Naive thymus-derived CD4-positive, alpha-beta T cell (primary cell): ENCODE measurements around the gene LUC7L3. TPM values are rescaled to one million over a fixed set of nuclear protein-coding genes. Genes with fewer than 3 reads are reported as not detected.
A peak's percentile ranks its signal among the peaks of the same experiment; 100 is the strongest.

ENCODE experiments used
- ATAC-seq: fragments of 150-1000 bp; cut with Tn5 transposase; 2 replicates; pipeline ENCODE4 v1.10.0; 2021; ENCODE audit warnings: mild to moderate bottlenecking, moderate library complexity
- CTCF ChIA-PET: fragments of 350-600 bp; sonication (Branson Sonifier 250); formaldehyde crosslinking; loops from one replicate; lab custom pipeline; 2021; ENCODE audit warnings: antibody characterized with exemption; lab: Charles Lee
- POLR2A ChIA-PET: fragments of 350-600 bp; sonication (Branson Sonifier 250); formaldehyde crosslinking; loops from one replicate; lab custom pipeline; 2021; ENCODE audit warnings: antibody characterized with exemption, inconsistent platforms; lab: Charles Lee
- DNase-seq, 9 donors: peaks; one replicate each; pipeline versions ENCODE4 v3.0.0 to v3.0.0-alpha.2; 2020 to 2022; ENCODE audit warnings: mixed read lengths in 1 of 9
- H3K27ac ChIP-seq: one replicate; pipeline ENCODE4 v1.7.0; 2013; ENCODE audit warnings: mild to moderate bottlenecking, low read depth, low read length, moderate library complexity
- H3K27me3 ChIP-seq, 2 donors: one replicate each; pipeline ENCODE4 v1.7.0; 2013; ENCODE audit warnings: low read length in 2 of 2, mild to moderate bottlenecking in 2 of 2, moderate library complexity in 2 of 2; ENCODE audit not compliant: control insufficient read depth in 2 of 2, insufficient read depth in 2 of 2
- H3K36me3 ChIP-seq, 3 experiments: 1 replicate in 2 of 3; 2 replicates in 1 of 3; pipeline ENCODE4 v1.7.0; 2013; ENCODE audit warnings: low read length in 3 of 3, mild to moderate bottlenecking in 3 of 3, moderate library complexity in 1 of 3; ENCODE audit not compliant: insufficient read depth in 3 of 3, control insufficient read depth in 2 of 3
- H3K4me1 ChIP-seq, 2 donors: one replicate each; pipeline ENCODE4 v1.7.0; 2013; ENCODE audit warnings: low read length in 2 of 2, mild to moderate bottlenecking in 2 of 2, moderate library complexity in 1 of 2; ENCODE audit not compliant: control insufficient read depth in 2 of 2, insufficient read depth in 2 of 2
- H3K4me3 ChIP-seq: 2 replicates; pipeline ENCODE4 v1.7.0; 2013; ENCODE audit warnings: mild to moderate bottlenecking, low read length
- H3K9me3 ChIP-seq, 3 experiments: 1 replicate in 2 of 3; 2 replicates in 1 of 3; pipeline ENCODE4 v1.7.0; 2013; ENCODE audit warnings: low read length in 3 of 3; ENCODE audit not compliant: control insufficient read depth in 2 of 3
- H3K27ac Mint-ChIP-seq, 9 donors: one replicate each; pipeline ENCODE4 v1.8.0; 2020 to 2022; ENCODE audit warnings: mixed read lengths in 9 of 9, mild to moderate bottlenecking in 8 of 9, moderate library complexity in 5 of 9, inconsistent platforms in 2 of 9
- H3K27me3 Mint-ChIP-seq, 5 donors: one replicate each; pipeline ENCODE4 v1.8.0; 2021 to 2022; ENCODE audit warnings: mixed read lengths in 5 of 5, mild to moderate bottlenecking in 1 of 5
- H3K36me3 Mint-ChIP-seq, 5 donors: one replicate each; pipeline ENCODE4 v1.8.0; 2020 to 2022; ENCODE audit warnings: mixed read lengths in 5 of 5, mild to moderate bottlenecking in 3 of 5, inconsistent platforms in 1 of 5
- H3K4me1 Mint-ChIP-seq, 7 donors: one replicate each; pipeline ENCODE4 v1.8.0; 2020 to 2022; ENCODE audit warnings: mixed read lengths in 7 of 7, mild to moderate bottlenecking in 3 of 7, inconsistent platforms in 1 of 7
- H3K4me3 Mint-ChIP-seq, 10 donors: one replicate each; pipeline ENCODE4 v1.8.0; 2020 to 2022; ENCODE audit warnings: mild to moderate bottlenecking in 10 of 10, mixed read lengths in 10 of 10, moderate library complexity in 6 of 10, inconsistent platforms in 2 of 10
- H3K9me3 Mint-ChIP-seq, 11 donors: one replicate each; pipeline ENCODE4 v1.8.0; 2020 to 2022; ENCODE audit warnings: mixed read lengths in 11 of 11, mild to moderate bottlenecking in 4 of 11, inconsistent platforms in 1 of 11, moderate library complexity in 1 of 11
- intact Hi-C, 2 donors: fragments of 100-400 bp; cut with micrococcal nuclease; formaldehyde crosslinking; loops; one replicate each; pipeline ENCODE4 v1.15.1; 2023
- polyA plus RNA-seq, 2 donors: library from polyadenylated mRNA; unstranded; fragments of 300-500 nt; fragmentation: Illumina TruSeq; gene quantifications; one replicate each; pipeline ENCODE4 v1.2.3, GENCODE V29; 2021
- total RNA-seq, 6 experiments: library from RNA in 5 of 6; stranded (reverse) in 5 of 6; gene quantifications; 1 replicate in 5 of 6; 2 replicates in 1 of 6; pipeline ENCODE4 v1.2.3 and lab custom pipeline; 2021 to 2026

Gene LUC7L3
- total and polyA plus RNA-seq, 7 experiments from 2014 or later = 41.8 to 331 (median 145) TPM

GRCh38 chr17:50783905-50784304 is 64.5 kb downstream of the LUC7L3 start:
- no peak overlapping the region for H3K4me3 ChIP-seq
- Mint-ChIP-seq H3K27ac (no peak overlapping the region), H3K36me3 (peaks cover 0 to 3% (median 0%) of the 10 kb centered on the region in 5 donors), H3K4me1 (peaks cover 18 to 34% (median 25%) of the 10 kb centered on the region in 7 donors), H3K27me3 (peaks cover 0 to 41% (median 0%) of the 10 kb centered on the region in 5 donors), H3K4me3 (no peak overlapping the region), H3K9me3 (no peaks in the 10 kb centered on the region)
- ChIA-PET POLR2A (interaction anchor here (0.6 kb wide), 1 partner anchor 221 kb away, joined by 3 read pairs; no protein-coding TSS in a partner anchor), CTCF (interaction anchor here (1.1 to 5.1 kb wide), 5 partner anchors 69 to 174 kb away, joined by 3 to 18 read pairs (median 3); no protein-coding TSS in a partner anchor)
- H3K36me3 ChIP-seq = no peaks in the 10 kb centered on the region
- intact Hi-C loops = loop anchor here (1.0 to 5.0 kb wide), 7 partner anchors 33 to 369 kb away; partner anchors contain the start of genes NME1 (in 1 of the 2) and SPATA20 (in 1 of the 2)
- no peak overlapping the region for H3K27ac ChIP-seq
- H3K4me1 ChIP-seq = peaks cover 0 to 14% of the 10 kb centered on the region in 2 donors
- H3K9me3 ChIP-seq = no peaks in the 10 kb centered on the region
- no peaks in the 10 kb centered on the region for H3K27me3 ChIP-seq
- DNase-seq (no peak), ATAC-seq (no peak)

DNA sequence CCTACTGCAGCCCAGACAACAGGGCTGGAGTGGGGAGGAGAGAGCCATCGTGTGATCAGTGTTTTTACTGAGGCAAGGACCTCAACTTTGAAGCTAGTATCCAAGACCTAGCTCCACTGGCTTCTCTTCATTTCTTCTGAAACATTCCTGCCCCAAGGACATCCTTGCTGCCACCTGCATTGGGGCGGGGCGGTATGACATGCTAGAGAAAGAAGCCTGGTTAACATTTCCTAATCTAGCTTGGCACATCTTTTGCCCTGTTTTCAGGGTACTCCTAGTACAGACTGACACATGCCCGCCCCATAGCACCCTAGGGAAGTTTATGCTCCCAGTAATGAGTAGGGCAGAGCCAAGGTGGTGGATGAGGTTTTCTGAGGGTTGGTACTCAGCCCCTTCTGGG is 65.7 kb downstream of the LUC7L3 start:
- peaks cover 0 to 3% (median 0%) of the 10 kb centered on the region in 5 donors for H3K36me3 Mint-ChIP-seq
- Histone ChIP-seq H3K36me3 (no peaks in the 10 kb centered on the region), H3K27me3 (no peaks in the 10 kb centered on the region), H3K9me3 (no peaks in the 10 kb centered on the region), H3K27ac (no peak overlapping the region), H3K4me1 (peaks cover 0 to 3% of the 10 kb centered on the region in 2 donors), H3K4me3 (no peak overlapping the region)
- H3K4me1 Mint-ChIP-seq = peaks cover 8 to 22% (median 15%) of the 10 kb centered on the region in 7 donors
- DNase-seq (no peak), ATAC-seq (no peak)
- POLR2A ChIA-PET = no interaction called here
- H3K4me3 Mint-ChIP-seq = no peak overlapping the region
- intact Hi-C loops = no loop called here
- H3K9me3 Mint-ChIP-seq = no peaks in the 10 kb centered on the region
- H3K27ac Mint-ChIP-seq = no peak overlapping the region
- CTCF ChIA-PET = interaction anchor here (0.6 to 5.1 kb wide), 4 partner anchors 20 to 172 kb away, joined by 3 to 18 read pairs (median 3); no protein-coding TSS in a partner anchor
- peaks cover 0 to 33% (median 0%) of the 10 kb centered on the region in 5 donors for H3K27me3 Mint-ChIP-seq

- peaks cover 0 to 32% (median 0%) of the 10 kb centered on the region in 5 donors for H3K27me3 Mint-ChIP-seq
- peaks cover 0 to 3% (median 0%) of the 10 kb centered on the region in 5 donors for H3K36me3 Mint-ChIP-seq
- no peak overlapping the region for H3K4me3 Mint-ChIP-seq
- intact Hi-C loops = no loop called here
- POLR2A ChIA-PET = interaction anchor here (0.5 kb wide), 1 partner anchor 155 kb away, joined by 3 read pairs; no protein-coding TSS in a partner anchor
- CTCF ChIA-PET = interaction anchor here (0.7 to 5.1 kb wide), 2 partner anchors 65 to 163 kb away, joined by 3 to 18 read pairs; no protein-coding TSS in a partner anchor
- Histone ChIP-seq H3K4me3 (no peak overlapping the region), H3K9me3 (no peaks in the 10 kb centered on the region), H3K36me3 (no peaks in the 10 kb centered on the region), H3K4me1 (no peaks in the 10 kb centered on the region), H3K27ac (no peak overlapping the region), H3K27me3 (no peaks in the 10 kb centered on the region)
- H3K4me1 Mint-ChIP-seq = peaks cover 8 to 17% (median 11%) of the 10 kb centered on the region in 7 donors
- no peak overlapping the region for H3K27ac Mint-ChIP-seq
- ATAC-seq (no peak), DNase-seq (no peak)
- no peaks in the 10 kb centered on the region for H3K9me3 Mint-ChIP-seq
Observed at GRCh38 chr17:50785946-50786570, 66.7 kb downstream of the LUC7L3 start.

DNA sequence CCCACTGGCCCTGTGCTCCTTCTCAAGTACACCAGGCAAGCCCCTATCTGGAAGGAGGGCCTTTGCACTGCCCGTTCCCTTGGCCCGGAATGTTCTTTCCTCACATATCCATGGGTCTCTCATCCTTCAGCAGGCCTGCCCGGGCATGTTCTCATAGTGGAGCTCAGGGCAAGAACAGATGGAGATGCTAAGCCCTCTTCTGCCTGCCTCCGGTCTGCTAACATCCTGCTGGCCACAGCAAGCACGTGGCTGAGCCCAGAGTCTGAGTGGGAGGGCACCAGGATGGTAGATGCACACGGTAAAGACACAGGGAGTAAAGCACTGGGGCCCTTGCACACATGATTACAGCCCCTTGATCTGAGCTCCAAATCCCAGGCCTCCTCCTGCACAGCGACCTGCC is 67.7 kb downstream of the LUC7L3 start:
- H3K36me3 ChIP-seq = no peaks in the 10 kb centered on the region
- H3K27me3 Mint-ChIP-seq = peaks cover 0 to 31% (median 0%) of the 10 kb centered on the region in 5 donors
- no peaks in the 10 kb centered on the region for H3K27me3 ChIP-seq
- no peak overlapping the region for H3K4me3 ChIP-seq
- H3K4me3 Mint-ChIP-seq = no peak overlapping the region
- no peak for DNase-seq
- H3K4me1 Mint-ChIP-seq = peaks cover 5 to 13% (median 10%) of the 10 kb centered on the region in 7 donors
- no peak overlapping the region for H3K27ac Mint-ChIP-seq
- POLR2A ChIA-PET = interaction anchor here (0.5 kb wide), 1 partner anchor 156 kb away, joined by 3 read pairs; no protein-coding TSS in a partner anchor
- no peaks in the 10 kb centered on the region for H3K4me1 ChIP-seq
- CTCF ChIA-PET = no interaction called here
- no peaks in the 10 kb centered on the region for H3K9me3 ChIP-seq
- ATAC-seq = no peak
- no peak overlapping the region for H3K27ac ChIP-seq
- peaks cover 0 to 3% (median 0%) of the 10 kb centered on the region in 5 donors for H3K36me3 Mint-ChIP-seq
- intact Hi-C loops = no loop called here
- H3K9me3 Mint-ChIP-seq = no peaks in the 10 kb centered on the region

GRCh38 chr17:50790618-50791017 is 71.2 kb downstream of the LUC7L3 start:
- peaks cover 0 to 20% (median 0%) of the 10 kb centered on the region in 5 donors for H3K27me3 Mint-ChIP-seq
- H3K36me3 Mint-ChIP-seq = no peaks in the 10 kb centered on the region
- Histone ChIP-seq H3K27ac (no peak overlapping the region), H3K4me1 (no peaks in the 10 kb centered on the region), H3K4me3 (no peak overlapping the region), H3K9me3 (no peaks in the 10 kb centered on the region), H3K36me3 (no peaks in the 10 kb centered on the region), H3K27me3 (no peaks in the 10 kb centered on the region)
- ATAC-seq = no peak
- ChIA-PET CTCF (no interaction called here), POLR2A (no interaction called here)
- intact Hi-C loops = no loop called here
- H3K9me3 Mint-ChIP-seq = peaks cover 0 to 1% (median 0%) of the 10 kb centered on the region in 11 donors
- H3K4me3 Mint-ChIP-seq = no peak overlapping the region
- peaks cover 0 to 8% (median 0%) of the 10 kb centered on the region in 7 donors for H3K4me1 Mint-ChIP-seq
- H3K27ac Mint-ChIP-seq = peak overlapping the region in 1 of 9 donors; percentile 15
- DNase-seq = no peak

- CTCF ChIA-PET = no interaction called here
- Mint-ChIP-seq H3K9me3 (peaks cover 0 to 1% (median 0%) of the 10 kb centered on the region in 11 donors), H3K27ac (no peak overlapping the region), H3K27me3 (peaks cover 0 to 18% (median 0%) of the 10 kb centered on the region in 5 donors), H3K4me3 (no peak overlapping the region), H3K4me1 (peaks cover 0 to 8% (median 0%) of the 10 kb centered on the region in 7 donors), H3K36me3 (no peaks in the 10 kb centered on the region)
- H3K36me3 ChIP-seq = no peaks in the 10 kb centered on the region
- H3K27ac ChIP-seq = no peak overlapping the region
- no peaks in the 10 kb centered on the region for H3K9me3 ChIP-seq
- POLR2A ChIA-PET = no interaction called here
- no peak for ATAC-seq
- H3K4me3 ChIP-seq = no peak overlapping the region
- intact Hi-C loops = no loop called here
- no peak for DNase-seq
- no peaks in the 10 kb centered on the region for H3K27me3 ChIP-seq
- no peaks in the 10 kb centered on the region for H3K4me1 ChIP-seq
Observed at GRCh38 chr17:50792132-50792531, 72.7 kb downstream of the LUC7L3 start.
